ENCODE data around the gene P2RY12. TPM values are rescaled to one million over a fixed set of nuclear protein-coding genes. Genes with fewer than 3 reads are reported as not detected.

Gene P2RY12
- polyA plus RNA-seq, 1 donor from 2014 or later, result not detected

GRCh38 chr3:151301787-151302186 is 82.8 kb downstream of the P2RY12 start:
- H4K20me1 ChIP-seq (ENCODE audit: insufficient read depth), result no peaks in the 10 kb centered on the region
- no peak overlapping the region for H3K4me3 ChIP-seq (ENCODE audit: low read length)
- H2AFZ ChIP-seq (ENCODE audit: low read depth, low read length), result no peak overlapping the region
- TF ChIP-seq EZH2 (IDR thresholded peaks at IDR 0.05; ENCODE audit: borderline replicate concordance, insufficient read depth, low read length, poor library complexity, severe bottlenecking), result no peak
- TF ChIP-seq REST (IDR thresholded peaks at IDR 0.05; ENCODE audit: borderline replicate concordance), result no peak
- no peak for TF ChIP-seq SMC3 (conservative IDR thresholded peaks at IDR 0.05; ENCODE audit: poor library complexity)
- TF ChIP-seq RAD21 (conservative IDR thresholded peaks at IDR 0.05), result no peak
- no peak for TF ChIP-seq EP300 (conservative IDR thresholded peaks at IDR 0.05; ENCODE audit: poor library complexity, severe bottlenecking)
- no peak for TF ChIP-seq TAF1 (IDR thresholded peaks at IDR 0.05; ENCODE audit: low read depth)
- no peak for TF ChIP-seq POLR2AphosphoS5 (IDR thresholded peaks at IDR 0.05)
- no peak for TF ChIP-seq CTCF (IDR thresholded peaks at IDR 0.05; ENCODE audit: poor library complexity, severe bottlenecking)
- TF ChIP-seq MXI1 (conservative IDR thresholded peaks at IDR 0.05; ENCODE audit: poor library complexity, severe bottlenecking), result no peak
- no peaks in the 10 kb centered on the region for H3K27me3 ChIP-seq (ENCODE audit: insufficient read depth, low read depth, low read length)
- H3F3A ChIP-seq (ENCODE audit: insufficient read depth, low read length, poor library complexity, severe bottlenecking), result no peaks in the 10 kb centered on the region
- H3K9me2 ChIP-seq (ENCODE audit: insufficient read depth, low read length), result no peaks in the 10 kb centered on the region
- no peaks in the 10 kb centered on the region for H3K79me2 ChIP-seq (replicated peaks; ENCODE audit: insufficient read depth, low read length)
- no peak overlapping the region for H3K4me2 ChIP-seq (ENCODE audit: low read length)
- H3K27ac ChIP-seq (ENCODE audit: low read length), result no peak overlapping the region
- no peaks in the 10 kb centered on the region for H3K9me3 ChIP-seq (ENCODE audit: low read length)
- no peaks in the 10 kb centered on the region for H3K36me3 ChIP-seq (ENCODE audit: insufficient read depth, low read length)
- H3K9ac ChIP-seq (ENCODE audit: low read length), result no peak overlapping the region

DNA sequence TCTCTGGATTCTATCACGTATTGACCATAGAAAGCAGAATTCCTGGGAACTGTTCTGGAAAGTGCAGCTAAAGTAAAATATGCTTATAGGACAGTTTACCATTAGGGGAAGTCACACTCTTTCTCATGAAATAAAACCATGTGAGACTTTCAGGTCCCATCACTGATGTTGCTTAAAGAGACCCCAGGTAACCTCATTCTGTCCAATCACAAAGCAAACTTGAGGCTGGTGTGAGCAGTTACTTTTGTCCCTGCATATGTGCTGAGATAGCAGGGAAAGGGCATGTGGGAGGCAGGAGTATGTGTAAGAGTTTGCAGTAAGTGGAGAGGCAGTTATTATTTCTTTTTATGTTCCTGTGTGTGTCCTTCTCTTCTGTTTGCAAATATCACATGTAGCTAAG is 84.0 kb downstream of the P2RY12 start:
- Histone ChIP-seq H3K36me3 (ENCODE audit: insufficient read depth, low read length) (no peaks in the 10 kb centered on the region), H3K79me2 (replicated peaks; ENCODE audit: insufficient read depth, low read length) (no peaks in the 10 kb centered on the region), H3K9ac (ENCODE audit: low read length) (no peak overlapping the region), H3F3A (ENCODE audit: insufficient read depth, low read length, poor library complexity, severe bottlenecking) (no peaks in the 10 kb centered on the region), H3K9me2 (ENCODE audit: insufficient read depth, low read length) (no peaks in the 10 kb centered on the region), H3K27ac (ENCODE audit: low read length) (no peak overlapping the region), H2AFZ (ENCODE audit: low read depth, low read length) (no peak overlapping the region), H3K9me3 (ENCODE audit: low read length) (no peaks in the 10 kb centered on the region), H3K4me2 (ENCODE audit: low read length) (no peak overlapping the region), H3K4me3 (ENCODE audit: low read length) (no peak overlapping the region), H3K27me3 (ENCODE audit: insufficient read depth, low read depth, low read length) (no peaks in the 10 kb centered on the region), H4K20me1 (ENCODE audit: insufficient read depth) (peaks cover 3% of the 10 kb centered on the region)
- TF ChIP-seq RAD21 (conservative IDR thresholded peaks at IDR 0.05), result no peak
- no peak for TF ChIP-seq SMC3 (conservative IDR thresholded peaks at IDR 0.05; ENCODE audit: poor library complexity)
- no peak for TF ChIP-seq EP300 (conservative IDR thresholded peaks at IDR 0.05; ENCODE audit: poor library complexity, severe bottlenecking)
- TF ChIP-seq TAF1 (IDR thresholded peaks at IDR 0.05; ENCODE audit: low read depth), result no peak
- no peak for TF ChIP-seq REST (IDR thresholded peaks at IDR 0.05; ENCODE audit: borderline replicate concordance)
- TF ChIP-seq POLR2AphosphoS5 (IDR thresholded peaks at IDR 0.05), result no peak
- no peak for TF ChIP-seq EZH2 (IDR thresholded peaks at IDR 0.05; ENCODE audit: borderline replicate concordance, insufficient read depth, low read length, poor library complexity, severe bottlenecking)
- TF ChIP-seq CTCF (IDR thresholded peaks at IDR 0.05; ENCODE audit: poor library complexity, severe bottlenecking), result no peak
- TF ChIP-seq MXI1 (conservative IDR thresholded peaks at IDR 0.05; ENCODE audit: poor library complexity, severe bottlenecking), result no peak
